Gastroesophageal sphincter (tissue), 3 donors: ENCODE measurements around the gene HUNK.

Experiments
- CTCF ChIP-seq, 4 experiments: fragments of 200-600 bp in 2 of 4; fragments of 450-650 bp in 2 of 4; sonication (generic) in 1 of 4; IDR thresholded peaks; one replicate each; pipeline ENCODE4 v1.5.1; 2017 to 2019; ENCODE audit warnings: antibody characterized with exemption in 4 of 4, mild to moderate bottlenecking in 2 of 4, moderate library complexity in 2 of 4
- EP300 ChIP-seq: sonication (generic); formaldehyde crosslinking; IDR thresholded peaks from one replicate; pipeline ENCODE4 v1.6.1; 2017; ENCODE audit warnings: antibody characterized with exemption, mild to moderate bottlenecking
- POLR2A ChIP-seq, 2 donors: fragments of 450-650 bp; IDR thresholded peaks; one replicate each; pipeline ENCODE4 v1.6.1; 2017; ENCODE audit warnings: antibody characterized with exemption in 2 of 2, mild to moderate bottlenecking in 2 of 2, moderate library complexity in 1 of 2
- POLR2AphosphoS5 ChIP-seq: sonication (generic); formaldehyde crosslinking; IDR thresholded peaks from one replicate; pipeline ENCODE4 v1.6.1; 2017; ENCODE audit warnings: antibody characterized with exemption

- TF ChIP-seq POLR2AphosphoS5 = no peak
- no peak for TF ChIP-seq CTCF (IDR thresholded peaks at IDR 0.05)
- TF ChIP-seq EP300 = no peak
- TF ChIP-seq POLR2A (IDR thresholded peaks at IDR 0.05) = no peak
Observed at GRCh38 chr21:31902438-31902837, 29.6 kb downstream of the HUNK start.
